H9 (cell line): ENCODE measurements around the gene TIPARP. TPM values are rescaled to one million over a fixed set of nuclear protein-coding genes. Genes with fewer than 3 reads are reported as not detected.

ENCODE experiments used
- DNase-seq: peaks from one replicate; pipeline ENCODE4 v3.0.0-alpha.2; 2017
- H2AFZ ChIP-seq: one replicate; pipeline ENCODE4 v1.6.1; 2013; ENCODE audit warnings: mild to moderate bottlenecking, low read length, control low read depth, moderate library complexity
- H2AK5ac ChIP-seq: 2 replicates; pipeline ENCODE4 v1.6.1; 2013; ENCODE audit warnings: low read length, control low read depth, mixed read lengths; ENCODE audit not compliant: insufficient read length
- H2BK120ac ChIP-seq: one replicate; pipeline ENCODE4 v1.6.1; 2013; ENCODE audit warnings: low read depth, mild to moderate bottlenecking, low read length, control low read depth, inconsistent platforms; ENCODE audit not compliant: poor library complexity, severe bottlenecking
- H2BK12ac ChIP-seq: 2 replicates; pipeline ENCODE4 v1.6.1; 2013; ENCODE audit warnings: low read length, control low read depth, mixed read lengths, low read depth; ENCODE audit not compliant: insufficient read length
- H2BK15ac ChIP-seq: 2 replicates; pipeline ENCODE4 v1.6.1; 2013; ENCODE audit warnings: low read depth, low read length, control low read depth
- H2BK20ac ChIP-seq: one replicate; pipeline ENCODE4 v1.6.1; 2013; ENCODE audit warnings: low read depth, mild to moderate bottlenecking, low read length, control low read depth, inconsistent platforms; ENCODE audit not compliant: poor library complexity, severe bottlenecking
- H2BK5ac ChIP-seq: 2 replicates; pipeline ENCODE4 v1.6.1; 2013; ENCODE audit warnings: low read length, control low read depth, mixed read lengths; ENCODE audit not compliant: insufficient read length
- H3K14ac ChIP-seq: 2 replicates; pipeline ENCODE4 v1.6.1; 2013; ENCODE audit warnings: low read length, control low read depth; ENCODE audit not compliant: insufficient read depth
- H3K18ac ChIP-seq: 2 replicates; pipeline ENCODE4 v1.6.1; 2013; ENCODE audit warnings: low read depth, mild to moderate bottlenecking, mixed read lengths, low read length, control low read depth; ENCODE audit not compliant: insufficient read length
- H3K23ac ChIP-seq: 2 replicates; pipeline ENCODE4 v1.6.1; 2013; ENCODE audit warnings: low read length, control low read depth, mixed read lengths, low read depth; ENCODE audit not compliant: insufficient read length
- H3K23me2 ChIP-seq: 2 replicates; pipeline ENCODE4 v1.6.1; 2013; ENCODE audit warnings: low read depth, mild to moderate bottlenecking, mixed read lengths, low read length, control low read depth; ENCODE audit not compliant: insufficient read length, poor library complexity, severe bottlenecking
- H3K27ac ChIP-seq: 2 replicates; pipeline ENCODE4 v1.5.1; 2013; ENCODE audit warnings: low read length, control low read depth, mixed read lengths, low read depth; ENCODE audit not compliant: insufficient read length
- H3K27me3 ChIP-seq: 2 replicates; pipeline ENCODE4 v1.6.1; 2013; ENCODE audit warnings: low read length, control low read depth, inconsistent platforms; ENCODE audit not compliant: insufficient read depth
- H3K4ac ChIP-seq: 2 replicates; pipeline ENCODE4 v1.6.1; 2013; ENCODE audit warnings: low read depth, mild to moderate bottlenecking, control low read depth, inconsistent platforms, low read length, moderate library complexity
- H3K4me1 ChIP-seq: 2 replicates; pipeline ENCODE4 v1.6.1; 2013; ENCODE audit warnings: low read length, control low read depth, inconsistent platforms; ENCODE audit not compliant: insufficient read depth
- H3K4me2 ChIP-seq: 2 replicates; pipeline ENCODE4 v1.6.1; 2013; ENCODE audit warnings: low read length, control low read depth, mixed read lengths; ENCODE audit not compliant: insufficient read length, insufficient read depth
- H3K56ac ChIP-seq: 2 replicates; pipeline ENCODE4 v1.6.1; 2013; ENCODE audit warnings: low read depth, mild to moderate bottlenecking, mixed read lengths, low read length, control low read depth; ENCODE audit not compliant: insufficient read length
- H3K79me1 ChIP-seq: 2 replicates; pipeline ENCODE4 v1.6.1; 2013; ENCODE audit warnings: low read depth, mild to moderate bottlenecking, moderate library complexity, low read length, control low read depth, inconsistent platforms; ENCODE audit not compliant: insufficient read depth, poor library complexity, severe bottlenecking
- H3K79me2 ChIP-seq: 2 replicates; pipeline ENCODE4 v1.6.1; 2013; ENCODE audit warnings: low read length, control low read depth, inconsistent platforms; ENCODE audit not compliant: insufficient read depth
- H3K9ac ChIP-seq: 2 replicates; pipeline ENCODE4 v1.6.1; 2013; ENCODE audit warnings: low read length, control low read depth, mixed read lengths; ENCODE audit not compliant: insufficient read length; ENCODE audit errors: extremely low read depth
- H3K9me3 ChIP-seq: one replicate; pipeline ENCODE4 v1.6.1; 2013; ENCODE audit warnings: low read depth, low read length, inconsistent platforms; ENCODE audit not compliant: control insufficient read depth
- H3T11ph ChIP-seq: one replicate; pipeline ENCODE4 v1.6.1; 2013; ENCODE audit warnings: mild to moderate bottlenecking, low read length, control low read depth, inconsistent platforms
- H4K20me1 ChIP-seq: one replicate; pipeline ENCODE4 v1.6.1; 2013; ENCODE audit not compliant: control insufficient read depth, insufficient read length, insufficient read depth
- H4K5ac ChIP-seq: 2 replicates; pipeline ENCODE4 v1.6.1; 2013; ENCODE audit warnings: low read depth, mild to moderate bottlenecking, mixed read lengths, low read length, control low read depth; ENCODE audit not compliant: insufficient read length
- H4K8ac ChIP-seq: replicated peaks from 2 replicates; pipeline ENCODE4 v1.6.1; 2013; ENCODE audit warnings: low read length, control low read depth, mixed read lengths, low read depth; ENCODE audit not compliant: insufficient read length
- H4K91ac ChIP-seq: 2 replicates; pipeline ENCODE4 v1.6.1; 2013; ENCODE audit warnings: low read depth, mild to moderate bottlenecking, moderate library complexity, mixed read lengths, low read length, control low read depth; ENCODE audit not compliant: insufficient read length
- H3K27ac Mint-ChIP-seq, 3 experiments: 2 replicates in 2 of 3; 3 replicates in 1 of 3; pipeline ENCODE4 v1.8.0; 2020 to 2021; ENCODE audit warnings: mixed read lengths in 3 of 3, mild to moderate bottlenecking in 1 of 3, moderate library complexity in 1 of 3
- H3K27me3 Mint-ChIP-seq: 2 replicates; pipeline ENCODE4 v1.8.0; 2021; ENCODE audit warnings: low read depth, mild to moderate bottlenecking, moderate library complexity, mixed read lengths
- H3K36me3 Mint-ChIP-seq, 3 experiments: 2 replicates in 2 of 3; 3 replicates in 1 of 3; pipeline ENCODE4 v1.8.0; 2020 to 2021; ENCODE audit warnings: low read depth in 3 of 3, mixed read lengths in 3 of 3; ENCODE audit not compliant: insufficient read depth in 1 of 3
- H3K4me1 Mint-ChIP-seq, 2 experiments: 2 replicates each; pipeline ENCODE4 v1.8.0; 2020; ENCODE audit warnings: mixed read lengths in 2 of 2
- H3K4me3 Mint-ChIP-seq, 2 experiments: 2 replicates in 1 of 2; 3 replicates in 1 of 2; pipeline ENCODE4 v1.8.0; 2020 to 2021; ENCODE audit warnings: mild to moderate bottlenecking in 2 of 2, mixed read lengths in 2 of 2, moderate library complexity in 1 of 2
- H3K9me3 Mint-ChIP-seq, 2 experiments: 2 replicates in 1 of 2; 3 replicates in 1 of 2; pipeline ENCODE4 v1.8.0; 2020; ENCODE audit warnings: mild to moderate bottlenecking in 2 of 2, mixed read lengths in 2 of 2, moderate library complexity in 1 of 2
- CTCF ChIP-seq: fragments of 200-600 bp; sonication (generic); conservative IDR thresholded peaks from 3 replicates; pipeline ENCODE4 v1.8.0; 2021; ENCODE audit warnings: antibody characterized with exemption, mild to moderate bottlenecking
- WGBS: extraction: QIAGEN DNeasy Blood & Tissue Kit; methylation state at CpG from one replicate; pipeline ENCODE4 v1.1.7; 2013; ENCODE audit warnings: missing lambda C conversion rate, low lambda C conversion rate, mixed read lengths; ENCODE audit not compliant: insufficient read length; ENCODE audit errors: extremely low coverage; 5-methylcytosine and 5-hydroxymethylcytosine counted together
- total RNA-seq: library from RNA; stranded (reverse); gene quantifications from 2 replicates; pipeline ENCODE4 v1.2.1, GENCODE V29; 2021

TIPARP gene
- total RNA-seq, 1 experiment from 2014 or later = 5.9 TPM

- Histone ChIP-seq H2BK5ac (no peak overlapping the region), H4K91ac (no peak overlapping the region), H2BK15ac (no peak overlapping the region), H3K4me1 (peaks cover 3% of the 10 kb centered on the region; the same call in 1 of the 2 replicates), H3K27ac (no peak overlapping the region), H3K23me2 (no peaks in the 10 kb centered on the region), H3T11ph (no peak overlapping the region), H2BK12ac (no peak overlapping the region), H2AK5ac (no peak overlapping the region), H3K56ac (no peak overlapping the region), H2AFZ (no peak overlapping the region), H3K14ac (no peak overlapping the region), H3K27me3 (no peaks in the 10 kb centered on the region), H3K79me1 (no peaks in the 10 kb centered on the region), H4K8ac (no peak overlapping the region), H3K23ac (no peak overlapping the region), H3K9me3 (no peaks in the 10 kb centered on the region), H2BK20ac (no peak overlapping the region), H3K18ac (no peak overlapping the region), H3K4ac (no peak overlapping the region), H4K20me1 (no peaks in the 10 kb centered on the region), H3K79me2 (no peaks in the 10 kb centered on the region), H3K4me2 (no peak overlapping the region), H4K5ac (no peak overlapping the region), H3K9ac (no peak overlapping the region), H2BK120ac (no peak overlapping the region)
- Mint-ChIP-seq H3K9me3 (no peaks in the 10 kb centered on the region), H3K27ac (no peak overlapping the region), H3K27me3 (no peaks in the 10 kb centered on the region), H3K4me3 (no peak overlapping the region), H3K36me3 (no peaks in the 10 kb centered on the region), H3K4me1 (peaks cover 9 to 10% of the 10 kb centered on the region in 2 experiments)
- WGBS = no CpG with 5 or more reads among the region's 3 CpGs
- DNase-seq = no peak
- TF ChIP-seq CTCF = no peak
These were observed 39.4 kb upstream of the TIPARP start for GRCh38 chr3:156635034-156635433.
